ENCODE measurements around the gene ADCYAP1R1. TPM values are rescaled to one million over a fixed set of nuclear protein-coding genes. Genes with fewer than 3 reads are reported as not detected.

Gene ADCYAP1R1
- total and polyA plus RNA-seq, 2 donors (not counting 1 experiment from before 2014, with no cell fraction given), result not detected

- peaks cover 0 to 3% (median 0%) of the 10 kb centered on the region in 4 experiments for H3K27me3 ChIP-seq (replicated peaks in 1 of 4; ENCODE audit: control extremely low read depth in 1 of 4, control insufficient read depth in 3 of 4, insufficient read depth in 4 of 4, low read length in 3 of 4)
- intact Hi-C loops (cut with micrococcal nuclease), result no loop called here
- TF ChIP-seq EZH2 (IDR thresholded peaks at IDR 0.05; ENCODE audit: borderline replicate concordance, insufficient read depth, low read depth, low read length, poor library complexity, severe bottlenecking) (no peak), CTCF (IDR thresholded peaks at IDR 0.05) (no peak)
- no peak overlapping the region for H3K4me2 ChIP-seq (replicated peaks; ENCODE audit: low read depth, low read length, poor library complexity, severe bottlenecking)
- peaks cover 0 to 2% (median 0%) of the 10 kb centered on the region in 3 donors for H3K9me3 ChIP-seq (ENCODE audit: control extremely low read depth in 1 of 3, control insufficient read depth in 2 of 3, insufficient read depth in 1 of 3, low read length in 2 of 3)
- Mint-ChIP-seq H3K27ac (no peak overlapping the region), H3K9me3 (ENCODE audit: insufficient read depth) (no peaks in the 10 kb centered on the region), H3K4me1 (no peaks in the 10 kb centered on the region), H3K4me3 (no peak overlapping the region), H3K27me3 (peaks cover 19% of the 10 kb centered on the region)
- no peaks in the 10 kb centered on the region for H3K36me3 ChIP-seq (replicated peaks in 1 of 2; ENCODE audit: control extremely low read depth in 1 of 2, control insufficient read depth in 1 of 2, extremely low read depth in 1 of 2, insufficient read depth in 2 of 2, low read length in 1 of 2)
- DNase-seq (no peak), ATAC-seq (ENCODE audit: low read depth) (no peak)
- H3K9ac ChIP-seq (ENCODE audit: low read length), result no peak overlapping the region
- no peak overlapping the region for H3K27ac ChIP-seq (ENCODE audit: low read length in 2 of 2)
- H3K4me3 ChIP-seq (ENCODE audit: control extremely low read depth in 1 of 5, extremely low read depth in 1 of 5, insufficient read depth in 1 of 5, low read depth in 2 of 5, low read length in 4 of 5), result no peak overlapping the region
- H3K79me2 ChIP-seq (ENCODE audit: control insufficient read depth, insufficient read depth, low read length), result no peaks in the 10 kb centered on the region
- 85% methylated on average over 5 of the region's 6 CpGs for WGBS (ENCODE audit: insufficient coverage)
- H3K4me1 ChIP-seq (ENCODE audit: control insufficient read depth in 2 of 2, insufficient read depth in 2 of 2, low read length in 2 of 2), result no peaks in the 10 kb centered on the region
- H4K20me1 ChIP-seq (ENCODE audit: control insufficient read depth, insufficient read depth, low read length, poor library complexity, severe bottlenecking), result no peaks in the 10 kb centered on the region
- POLR2A ChIA-PET, result no interaction called here
- H2AFZ ChIP-seq (ENCODE audit: insufficient read depth, low read depth, low read length, poor library complexity, severe bottlenecking), result no peak overlapping the region
- CTCF ChIA-PET, result interaction anchor here (0.9 kb wide), 1 partner anchor 738 kb away, joined by 3 read pairs; no protein-coding TSS in a partner anchor
These were observed 45.3 kb upstream of the ADCYAP1R1 start for GRCh38 chr7:31006857-31007256.

GRCh38 chr7:31007634-31008033, 44.5 kb upstream of the ADCYAP1R1 start:
- no peaks in the 10 kb centered on the region for H4K20me1 ChIP-seq (ENCODE audit: control insufficient read depth, insufficient read depth, low read length, poor library complexity, severe bottlenecking)
- no peak for TF ChIP-seq EZH2 (IDR thresholded peaks at IDR 0.05; ENCODE audit: borderline replicate concordance, insufficient read depth, low read depth, low read length, poor library complexity, severe bottlenecking)
- TF ChIP-seq CTCF (IDR thresholded peaks at IDR 0.05), result no peak
- no peak overlapping the region for H3K4me2 ChIP-seq (replicated peaks; ENCODE audit: low read depth, low read length, poor library complexity, severe bottlenecking)
- intact Hi-C loops (cut with micrococcal nuclease), result no loop called here
- no peak for ATAC-seq (ENCODE audit: low read depth)
- H3K4me3 Mint-ChIP-seq, result no peak overlapping the region
- peaks cover 19% of the 10 kb centered on the region for H3K27me3 Mint-ChIP-seq
- 88% methylated on average over 5 of the region's 5 CpGs for WGBS (ENCODE audit: insufficient coverage)
- no peak overlapping the region for H3K4me3 ChIP-seq (ENCODE audit: control extremely low read depth in 1 of 5, extremely low read depth in 1 of 5, insufficient read depth in 1 of 5, low read depth in 2 of 5, low read length in 4 of 5)
- no peaks in the 10 kb centered on the region for H3K36me3 ChIP-seq (replicated peaks in 1 of 2; ENCODE audit: control extremely low read depth in 1 of 2, control insufficient read depth in 1 of 2, extremely low read depth in 1 of 2, insufficient read depth in 2 of 2, low read length in 1 of 2)
- ChIA-PET CTCF (no interaction called here), POLR2A (no interaction called here)
- H3K79me2 ChIP-seq (ENCODE audit: control insufficient read depth, insufficient read depth, low read length), result no peaks in the 10 kb centered on the region
- peaks cover 0 to 2% (median 0%) of the 10 kb centered on the region in 3 donors for H3K9me3 ChIP-seq (ENCODE audit: control extremely low read depth in 1 of 3, control insufficient read depth in 2 of 3, insufficient read depth in 1 of 3, low read length in 2 of 3)
- H3K4me1 Mint-ChIP-seq, result no peaks in the 10 kb centered on the region
- H3K9ac ChIP-seq (ENCODE audit: low read length), result no peak overlapping the region
- no peak overlapping the region for H2AFZ ChIP-seq (ENCODE audit: insufficient read depth, low read depth, low read length, poor library complexity, severe bottlenecking)
- no peaks in the 10 kb centered on the region for H3K9me3 Mint-ChIP-seq (ENCODE audit: insufficient read depth)
- DNase-seq, result no peak
- H3K27me3 ChIP-seq (replicated peaks in 1 of 4; ENCODE audit: control extremely low read depth in 1 of 4, control insufficient read depth in 3 of 4, insufficient read depth in 4 of 4, low read length in 3 of 4), result peaks cover 0 to 3% (median 0%) of the 10 kb centered on the region in 4 experiments
- H3K27ac ChIP-seq (ENCODE audit: low read length in 2 of 2), result no peak overlapping the region
- no peak overlapping the region for H3K27ac Mint-ChIP-seq
- no peaks in the 10 kb centered on the region for H3K4me1 ChIP-seq (ENCODE audit: control insufficient read depth in 2 of 2, insufficient read depth in 2 of 2, low read length in 2 of 2)
